ENCODE results near the gene NBPF8.
"Not testable (repeated sequence)": the region's sequence is repeated elsewhere in the genome, so short reads cannot be mapped to it uniquely, and the experiment has no call there.

NBPF8 gene

GRCh38 chr1:120414911-120415480, at the start of gene NBPF8:
Gene NBPF8, plus strand, starts transcription at chr1:120415035. Its CDS starts 21,488 bp downstream, at chr1:120436523.
- peak; percentile 43 to 49 for DNase-seq (ENCODE audit: extremely low read depth in 1 of 2, low read depth in 1 of 2)

- DNase-seq (ENCODE audit: extremely low read depth in 1 of 2, low read depth in 1 of 2), result not testable (repeated sequence)
Measured at GRCh38 chr1:120367709-120368108, 47.1 kb upstream of the NBPF8 start.

GRCh38 chr1:120386651-120387050, 28.2 kb upstream of the NBPF8 start:
- DNase-seq (ENCODE audit: extremely low read depth in 1 of 2, low read depth in 1 of 2), result not testable (repeated sequence)

GRCh38 chr1:120388597-120389126, 26.2 kb upstream of the NBPF8 start:
- not testable (repeated sequence) for DNase-seq (ENCODE audit: extremely low read depth in 1 of 2, low read depth in 1 of 2)

GRCh38 chr1:120391365-120391764, 23.5 kb upstream of the NBPF8 start:
- DNase-seq (ENCODE audit: extremely low read depth in 1 of 2, low read depth in 1 of 2), result not testable (repeated sequence)

GRCh38 chr1:120393316-120394232, 21.3 kb upstream of the NBPF8 start:
- DNase-seq (ENCODE audit: extremely low read depth in 1 of 2, low read depth in 1 of 2), result not testable (repeated sequence)

- DNase-seq (ENCODE audit: extremely low read depth in 1 of 2, low read depth in 1 of 2), result not testable (repeated sequence)
Measured at GRCh38 chr1:120405348-120405747, 9.5 kb upstream of the NBPF8 start.

- DNase-seq (ENCODE audit: extremely low read depth in 1 of 2, low read depth in 1 of 2), result not testable (repeated sequence)
Measured at GRCh38 chr1:120414451-120414850, 384 bp upstream of the NBPF8 start.

- not testable (repeated sequence) for DNase-seq (ENCODE audit: extremely low read depth in 1 of 2, low read depth in 1 of 2)
Measured at GRCh38 chr1:120415492-120415961, 692 bp downstream of the NBPF8 start.

GRCh38 chr1:120425063-120425462, 10.2 kb downstream of the NBPF8 start:
- DNase-seq (ENCODE audit: extremely low read depth in 1 of 2, low read depth in 1 of 2), result not testable (repeated sequence)

GRCh38 chr1:120431626-120432025, 16.8 kb downstream of the NBPF8 start:
- DNase-seq (ENCODE audit: extremely low read depth in 1 of 2, low read depth in 1 of 2), result not testable (repeated sequence)

- DNase-seq (ENCODE audit: extremely low read depth in 1 of 2, low read depth in 1 of 2), result not testable (repeated sequence)
Measured at GRCh38 chr1:120433831-120434230, 19.0 kb downstream of the NBPF8 start.

- DNase-seq (ENCODE audit: extremely low read depth in 1 of 2, low read depth in 1 of 2), result not testable (repeated sequence)
Measured at GRCh38 chr1:120449124-120449523, 34.3 kb downstream of the NBPF8 start.

Measured in activated CD8-positive, alpha-beta memory T cell treated with anti-CD3 and anti-CD28 coated beads for 1 hour (primary cell).